GM19025 (cell line): ENCODE results near the gene EXD2.
"Not testable (repeated sequence)": the region's sequence is repeated elsewhere in the genome, so short reads cannot be mapped to it uniquely, and the experiment has no call there.

Experiments used
- ATAC-seq: cut with Tn5 transposase; IDR thresholded peaks from one replicate; pipeline ENCODE4 v1.9.1; 2021; ENCODE audit warnings: mild to moderate bottlenecking, low read depth, moderate library complexity; ENCODE audit not compliant: unreplicated experiment

The EXD2 gene

DNA sequence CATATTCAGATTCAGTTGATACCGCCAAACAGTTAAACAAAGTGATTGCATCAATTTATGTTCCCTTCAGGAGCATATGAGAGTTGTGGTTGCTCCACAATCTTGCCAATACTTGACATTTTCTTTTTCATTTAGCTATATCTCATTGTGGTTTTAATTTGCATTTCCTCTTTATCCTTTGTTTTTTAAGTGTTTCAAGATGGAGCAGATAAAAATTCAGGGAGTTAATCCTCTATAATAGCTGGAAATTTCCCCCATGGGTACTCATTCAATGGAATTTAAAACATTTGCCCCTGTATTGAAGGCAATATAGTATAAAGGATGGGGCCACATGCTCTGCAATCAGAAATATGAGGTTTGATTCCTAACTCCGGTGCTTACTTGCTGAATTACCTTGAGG lies 1.1 kb upstream of the EXD2 start:
- no peak for ATAC-seq

DNA sequence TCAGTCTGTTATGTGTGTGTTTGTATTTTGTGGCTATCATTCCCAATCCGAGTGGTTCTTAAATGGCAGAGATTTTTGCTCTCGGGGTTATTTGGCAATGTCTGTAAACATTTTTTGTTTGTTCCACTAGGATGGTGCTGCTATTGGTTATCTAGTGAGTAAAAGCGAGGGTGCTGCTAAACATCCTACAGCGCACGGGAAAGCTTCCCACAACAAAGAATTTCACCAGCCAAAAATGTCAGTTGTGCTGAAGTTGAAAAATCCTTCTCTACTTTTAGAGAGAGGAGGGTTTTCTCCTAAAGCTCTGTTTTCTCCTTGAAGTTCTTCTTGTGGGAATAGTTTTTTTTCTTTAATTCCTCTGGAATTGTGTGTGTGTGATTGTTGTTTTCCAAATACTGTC lies 2.4 kb downstream of the EXD2 start:
- no peak for ATAC-seq

GRCh38 chr14:69199786-69200185 lies 8.5 kb downstream of the EXD2 start:
- ATAC-seq = no peak

GRCh38 chr14:69204753-69205152 lies 13.5 kb downstream of the EXD2 start:
- ATAC-seq = no peak

DNA sequence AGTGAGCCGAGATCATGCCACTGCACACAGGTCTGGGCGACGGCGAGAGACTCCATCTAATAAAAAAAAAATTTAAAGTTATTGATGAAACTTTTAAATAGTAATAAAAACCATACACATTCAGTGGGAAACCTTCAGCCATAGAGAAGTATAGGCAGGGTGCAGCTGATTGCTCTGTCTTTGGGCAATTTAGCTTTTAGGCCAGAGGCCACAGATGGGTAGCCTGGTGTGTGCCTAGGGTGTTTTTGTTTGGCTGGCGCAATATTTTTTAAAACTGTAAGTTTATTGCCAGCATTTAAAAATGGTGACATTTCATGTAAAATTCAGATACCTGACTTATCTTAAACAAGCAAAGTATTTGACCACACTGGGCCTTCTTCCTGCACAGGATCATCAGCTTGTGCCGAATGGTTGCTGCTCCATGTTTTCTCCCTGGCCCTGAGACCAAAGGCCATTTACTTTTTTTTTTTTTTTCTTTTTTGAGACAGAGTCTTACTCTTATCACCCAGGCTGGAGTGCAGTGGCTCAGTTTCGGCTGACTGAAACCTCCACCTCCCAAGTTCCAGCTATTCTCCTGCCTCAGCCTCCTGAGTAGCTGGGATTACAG lies 16.2 kb downstream of the EXD2 start:
- ATAC-seq = no peak

GRCh38 chr14:69208666-69209065 lies 17.4 kb downstream of the EXD2 start:
- ATAC-seq = no peak

DNA sequence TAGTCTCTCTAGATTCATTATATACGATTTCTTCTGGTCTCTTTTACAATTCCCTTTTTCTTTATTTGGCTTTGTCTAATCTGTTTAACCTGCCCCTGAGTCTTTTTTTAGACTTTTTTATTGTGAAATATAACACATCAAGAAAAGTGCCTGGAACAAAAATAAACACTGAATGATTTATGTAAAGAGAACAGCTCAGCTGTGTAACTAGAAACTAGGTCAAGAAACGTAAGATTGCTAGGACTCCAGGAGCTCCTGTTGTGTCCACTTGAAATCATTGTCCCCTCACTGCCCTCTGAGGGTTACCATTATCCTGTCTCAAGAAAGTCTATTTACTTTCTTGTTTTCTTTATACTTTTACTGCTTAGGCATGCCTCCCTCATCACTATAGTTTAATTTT lies 23.1 kb downstream of the EXD2 start:
- no peak for ATAC-seq

- ATAC-seq = not testable (repeated sequence)
Measured at GRCh38 chr14:69217663-69218062, 26.4 kb downstream of the EXD2 start.

GRCh38 chr14:69224946-69225345 lies 33.6 kb downstream of the EXD2 start:
- ATAC-seq = no peak

- no peak for ATAC-seq
Measured at GRCh38 chr14:69226178-69226577, 34.9 kb downstream of the EXD2 start.

- no peak for ATAC-seq
Measured at GRCh38 chr14:69226736-69227135, 35.4 kb downstream of the EXD2 start.

- ATAC-seq = no peak
Measured at GRCh38 chr14:69231486-69231885, 40.2 kb downstream of the EXD2 start.

DNA sequence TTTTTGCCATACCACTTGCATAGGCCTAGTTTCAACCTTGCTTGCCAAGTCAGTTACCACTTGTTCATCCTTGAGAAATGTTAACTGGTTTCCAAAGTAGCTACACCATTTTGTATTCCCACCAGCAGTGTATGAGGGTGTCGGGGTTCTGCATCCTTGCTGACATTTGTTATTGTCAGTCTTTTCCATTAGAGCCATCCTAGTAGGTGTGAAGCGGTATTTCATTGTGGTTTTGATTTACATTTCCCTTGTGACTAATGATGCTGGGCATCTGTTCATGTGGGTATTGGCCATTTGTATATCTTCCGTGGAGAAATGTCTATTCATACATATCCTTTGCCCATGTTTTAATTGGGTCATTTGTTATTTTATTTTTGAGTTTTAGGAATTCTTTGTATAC lies 41.1 kb downstream of the EXD2 start:
- ATAC-seq = no peak

- ATAC-seq = no peak
Measured at GRCh38 chr14:69234106-69234505, 42.8 kb downstream of the EXD2 start.

DNA sequence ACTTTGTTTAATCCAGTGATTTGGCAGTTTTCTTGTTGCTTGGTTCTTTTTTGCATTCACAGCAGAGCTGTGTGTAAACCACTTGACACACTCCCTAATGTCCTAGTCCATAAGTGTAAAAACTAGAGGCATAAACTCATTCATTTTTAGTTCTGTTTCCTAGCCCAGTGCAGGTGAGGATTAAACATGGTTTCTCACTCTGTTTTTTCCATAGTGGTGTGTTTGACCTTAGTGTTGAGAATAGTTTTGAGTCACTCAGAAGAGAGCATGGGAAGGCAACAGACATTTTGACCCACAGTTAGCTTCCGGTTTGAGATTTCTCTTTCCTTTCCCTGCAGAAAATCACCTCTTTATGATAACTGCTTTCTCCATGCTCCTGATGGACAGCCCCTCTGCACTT lies 44.4 kb downstream of the EXD2 start:
- no peak for ATAC-seq

- no peak for ATAC-seq
Measured at GRCh38 chr14:69237142-69237541, 45.8 kb downstream of the EXD2 start.

DNA sequence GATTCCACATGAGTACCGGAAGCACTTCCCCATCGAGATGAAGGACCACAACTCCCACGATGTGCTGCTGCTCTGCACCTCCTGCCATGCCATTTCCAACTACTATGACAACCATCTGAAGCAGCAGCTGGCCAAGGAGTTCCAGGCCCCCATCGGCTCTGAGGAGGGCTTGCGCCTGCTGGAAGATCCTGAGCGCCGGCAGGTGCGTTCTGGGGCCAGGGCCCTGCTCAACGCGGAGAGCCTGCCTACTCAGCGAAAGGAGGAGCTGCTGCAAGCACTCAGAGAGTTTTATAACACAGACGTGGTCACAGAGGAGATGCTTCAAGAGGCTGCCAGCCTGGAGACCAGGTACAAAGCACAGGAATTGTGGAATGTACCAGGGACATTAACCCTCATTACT lies 46.3 kb downstream of the EXD2 start:
- ATAC-seq = no peak

DNA sequence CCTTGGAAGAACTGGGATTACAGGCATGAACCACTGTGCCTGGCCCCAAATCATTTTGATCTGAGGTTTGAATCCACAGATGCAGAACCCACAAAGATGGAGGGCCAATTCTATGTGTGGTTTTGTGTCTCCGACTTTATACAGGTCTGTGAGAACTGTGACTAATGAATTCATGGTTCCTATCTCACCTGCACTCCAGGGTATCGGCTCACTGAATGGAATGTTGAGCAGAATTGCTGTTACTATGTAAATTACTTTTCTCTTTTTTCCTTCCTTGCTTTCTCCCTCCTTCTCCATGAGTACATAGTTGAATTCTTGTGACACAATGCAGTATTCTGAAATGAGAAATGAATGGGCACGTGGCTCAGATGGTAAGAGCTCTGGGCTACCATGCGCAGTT lies 47.6 kb downstream of the EXD2 start:
- ATAC-seq = no peak

- ATAC-seq = no peak
Measured at GRCh38 chr14:69240527-69241173, 49.4 kb downstream of the EXD2 start.

DNA sequence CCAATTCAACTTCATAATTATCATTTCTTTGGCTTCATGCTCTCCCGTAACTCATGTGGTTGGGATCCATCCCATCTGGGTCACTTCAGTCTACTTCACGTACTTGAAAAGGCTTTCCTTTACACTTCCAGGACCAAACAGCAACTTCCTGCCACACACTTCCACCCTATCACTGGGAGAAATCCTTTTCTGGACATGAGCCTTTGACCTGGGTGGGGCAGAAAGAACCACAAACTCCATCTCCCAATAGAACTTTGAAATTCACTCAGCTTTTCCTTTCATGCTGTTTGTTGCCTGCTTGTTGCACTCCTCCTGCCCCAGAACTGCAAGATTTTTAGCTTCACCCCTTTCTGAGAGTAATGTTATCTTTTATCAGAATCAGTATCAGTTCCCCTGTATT lies 50.3 kb downstream of the EXD2 start:
- no peak for ATAC-seq

- no peak for ATAC-seq
Measured at GRCh38 chr14:69242311-69243224, 51.3 kb downstream of the EXD2 start.

- ATAC-seq = no peak
Measured at GRCh38 chr14:69244946-69245345, 53.6 kb downstream of the EXD2 start.
